Trophoblast cell (in vitro differentiated cells and primary cell): Measurements from ENCODE around the gene NDEL1.

Experiments
- DNase-seq, 2 donors: peaks; one replicate each; pipeline ENCODE4 v3.0.0-alpha.2; 2016
- H2AFZ ChIP-seq: 2 replicates; pipeline ENCODE4 v1.6.1; 2013; ENCODE audit warnings: low read length, moderate library complexity, mild to moderate bottlenecking; ENCODE audit not compliant: insufficient read depth, poor library complexity
- H2AK5ac ChIP-seq: 2 replicates; pipeline ENCODE4 v1.6.1; 2013; ENCODE audit warnings: mild to moderate bottlenecking, low read length
- H2BK120ac ChIP-seq: 2 replicates; pipeline ENCODE4 v1.6.1; 2013; ENCODE audit warnings: low read length, mild to moderate bottlenecking, moderate library complexity; ENCODE audit not compliant: insufficient read depth, poor library complexity
- H2BK12ac ChIP-seq: 2 replicates; pipeline ENCODE4 v1.6.1; 2013; ENCODE audit warnings: mild to moderate bottlenecking, low read length, moderate library complexity
- H2BK5ac ChIP-seq: 2 replicates; pipeline ENCODE4 v1.6.1; 2013; ENCODE audit warnings: low read length, low read depth, moderate library complexity, mild to moderate bottlenecking; ENCODE audit not compliant: poor library complexity
- H3K14ac ChIP-seq: 2 replicates; pipeline ENCODE4 v1.6.1; 2013; ENCODE audit warnings: mild to moderate bottlenecking, low read length
- H3K18ac ChIP-seq: 2 replicates; pipeline ENCODE4 v1.6.1; 2013; ENCODE audit warnings: mild to moderate bottlenecking, low read length
- H3K23ac ChIP-seq: 2 replicates; pipeline ENCODE4 v1.6.1; 2013; ENCODE audit warnings: low read length
- H3K27ac ChIP-seq: 2 replicates; pipeline ENCODE4 v1.5.1; 2013; ENCODE audit warnings: low read depth, mild to moderate bottlenecking, inconsistent platforms, low read length, moderate library complexity
- H3K27me3 ChIP-seq: 2 replicates; pipeline ENCODE4 v1.6.1; 2013; ENCODE audit warnings: inconsistent platforms, mild to moderate bottlenecking, low read length, moderate library complexity; ENCODE audit not compliant: insufficient read depth
- H3K36me3 ChIP-seq, 2 experiments: 1 replicate in 1 of 2; 2 replicates in 1 of 2; pipeline ENCODE4 v1.6.1; 2013; ENCODE audit warnings: low read length in 2 of 2, mild to moderate bottlenecking in 2 of 2, moderate library complexity in 1 of 2; ENCODE audit not compliant: insufficient read depth in 2 of 2, control insufficient read depth in 1 of 2
- H3K4ac ChIP-seq: 2 replicates; pipeline ENCODE4 v1.6.1; 2013; ENCODE audit warnings: low read depth, mild to moderate bottlenecking, low read length, moderate library complexity
- H3K4me1 ChIP-seq, 2 experiments: 1 replicate in 1 of 2; 2 replicates in 1 of 2; pipeline ENCODE4 v1.6.1; 2013; ENCODE audit warnings: low read length in 2 of 2, mild to moderate bottlenecking in 2 of 2, moderate library complexity in 1 of 2; ENCODE audit not compliant: insufficient read depth in 2 of 2, control insufficient read depth in 1 of 2
- H3K4me2 ChIP-seq: 2 replicates; pipeline ENCODE4 v1.6.1; 2013; ENCODE audit warnings: inconsistent platforms, mild to moderate bottlenecking, low read length, moderate library complexity
- H3K4me3 ChIP-seq: 2 replicates; pipeline ENCODE4 v1.5.1; 2013; ENCODE audit warnings: mild to moderate bottlenecking, low read depth, low read length, inconsistent platforms
- H3K79me1 ChIP-seq: one replicate; pipeline ENCODE4 v1.6.1; 2013; ENCODE audit warnings: low read length
- H3K79me2 ChIP-seq: 2 replicates; pipeline ENCODE4 v1.6.1; 2013; ENCODE audit warnings: low read length, mild to moderate bottlenecking; ENCODE audit not compliant: control insufficient read depth, insufficient read depth, poor library complexity
- H3K9ac ChIP-seq: 2 replicates; pipeline ENCODE4 v1.6.1; 2013; ENCODE audit warnings: mild to moderate bottlenecking, low read length
- H3K9me3 ChIP-seq: 2 replicates; pipeline ENCODE4 v1.6.1; 2013; ENCODE audit warnings: low read depth, mild to moderate bottlenecking, control low read depth, inconsistent platforms, low read length; ENCODE audit not compliant: insufficient read depth
- H4K12ac ChIP-seq: 2 replicates; pipeline ENCODE4 v1.6.1; 2013; ENCODE audit warnings: low read depth, mild to moderate bottlenecking, low read length, moderate library complexity
- H4K8ac ChIP-seq: 2 replicates; pipeline ENCODE4 v1.6.1; 2013; ENCODE audit warnings: low read depth, mild to moderate bottlenecking, low read length, moderate library complexity
- H4K91ac ChIP-seq: one replicate; pipeline ENCODE4 v1.6.1; 2013; ENCODE audit warnings: low read depth, mild to moderate bottlenecking, low read length, moderate library complexity
- WGBS: extraction: QIAGEN DNeasy Blood & Tissue Kit; methylation state at CpG from one replicate; pipeline ENCODE4 v1.1.7; 2013; ENCODE audit warnings: missing lambda C conversion rate; ENCODE audit not compliant: insufficient read length, insufficient coverage; ENCODE audit errors: extremely low coverage; 5-methylcytosine and 5-hydroxymethylcytosine counted together

The NDEL1 gene

DNA sequence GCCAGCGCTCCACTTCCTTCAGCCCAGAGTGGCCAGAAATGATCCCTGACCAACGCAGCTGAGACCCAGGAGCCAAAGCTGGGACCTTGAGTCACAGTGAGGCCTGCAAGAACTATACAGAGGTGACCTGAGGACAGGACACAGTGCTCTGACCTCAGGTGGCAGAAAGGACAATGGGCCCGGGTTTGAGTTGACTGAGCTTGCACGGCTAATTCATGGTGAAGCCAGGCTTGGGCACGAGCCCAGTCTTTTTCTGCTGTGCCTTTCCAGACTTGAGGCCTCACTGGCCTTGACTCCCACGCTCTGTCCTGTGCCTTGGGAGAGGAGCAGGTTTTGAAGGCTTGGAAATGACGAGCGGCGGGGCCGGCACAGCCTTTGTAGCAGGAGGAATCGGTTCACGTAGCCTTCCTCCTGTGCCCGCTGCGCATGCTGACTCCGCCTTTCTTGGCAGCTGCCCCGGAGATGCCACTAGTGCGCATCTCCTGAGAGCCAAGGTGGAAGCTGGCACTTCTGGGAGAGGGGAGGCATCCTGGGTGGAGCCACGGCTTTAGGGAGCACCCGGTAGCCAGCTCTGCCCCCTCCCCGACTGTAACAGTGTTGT is 34.9 kb downstream of the NDEL1 start:
- Histone ChIP-seq H2AFZ (no peak overlapping the region), H2BK5ac (no peak overlapping the region), H3K9ac (no peak overlapping the region), H3K14ac (no peak overlapping the region), H2BK12ac (no peak overlapping the region), H3K23ac (no peak overlapping the region), H3K4me3 (no peak overlapping the region), H3K4me2 (no peak overlapping the region), H3K79me1 (no peaks in the 10 kb centered on the region), H3K4ac (no peak overlapping the region), H3K9me3 (no peaks in the 10 kb centered on the region), H3K18ac (no peak overlapping the region), H3K36me3 (peaks cover 55 to 67% of the 10 kb centered on the region in 2 experiments), H2AK5ac (no peak overlapping the region), H3K27me3 (no peaks in the 10 kb centered on the region), H3K79me2 (no peaks in the 10 kb centered on the region), H4K8ac (no peak overlapping the region), H4K12ac (no peak overlapping the region), H2BK120ac (no peak overlapping the region), H4K91ac (no peak overlapping the region), H3K27ac (no peak overlapping the region), H3K4me1 (no peaks in the 10 kb centered on the region)
- WGBS, result no CpG with 5 or more reads among the region's 20 CpGs
- DNase-seq, result no peak

DNA sequence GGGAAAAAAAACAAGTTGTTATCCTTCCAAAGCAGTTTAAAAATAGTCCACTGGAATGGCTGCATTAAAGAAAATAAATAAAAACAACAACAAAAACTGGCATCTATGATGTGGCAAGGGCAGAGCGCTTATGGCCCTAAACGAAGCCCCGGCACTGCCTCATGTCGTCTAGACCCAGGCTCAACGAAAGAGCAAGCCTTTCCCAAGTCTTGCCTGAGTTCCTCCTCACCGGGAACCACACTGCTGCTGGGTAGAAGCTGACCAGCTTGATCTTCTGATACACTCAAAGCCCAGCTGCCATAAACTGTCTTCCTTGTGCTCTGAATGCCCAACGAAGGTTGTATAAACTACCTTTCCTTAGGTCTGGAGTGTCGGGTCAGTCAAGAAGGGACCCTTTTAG is 37.0 kb downstream of the NDEL1 start:
- no peaks in the 10 kb centered on the region for H3K79me2 ChIP-seq
- no peak overlapping the region for H2BK12ac ChIP-seq
- H2BK120ac ChIP-seq, result no peak overlapping the region
- no peak overlapping the region for H2AK5ac ChIP-seq
- no peaks in the 10 kb centered on the region for H3K27me3 ChIP-seq
- H3K4me3 ChIP-seq, result no peak overlapping the region
- no peaks in the 10 kb centered on the region for H3K4me1 ChIP-seq
- no peak overlapping the region for H3K14ac ChIP-seq
- no peak overlapping the region for H3K18ac ChIP-seq
- no peak overlapping the region for H2AFZ ChIP-seq
- no peak overlapping the region for H3K9ac ChIP-seq
- H4K12ac ChIP-seq, result no peak overlapping the region
- no peak for DNase-seq
- no peaks in the 10 kb centered on the region for H3K9me3 ChIP-seq
- no peak overlapping the region for H2BK5ac ChIP-seq
- no peak overlapping the region for H3K4me2 ChIP-seq
- no CpG with 5 or more reads among the region's 8 CpGs for WGBS
- H3K23ac ChIP-seq, result no peak overlapping the region
- no peak overlapping the region for H3K4ac ChIP-seq
- no peak overlapping the region for H4K8ac ChIP-seq
- peaks cover 61 to 73% of the 10 kb centered on the region in 2 experiments for H3K36me3 ChIP-seq
- no peak overlapping the region for H4K91ac ChIP-seq
- H3K79me1 ChIP-seq, result no peaks in the 10 kb centered on the region
- no peak overlapping the region for H3K27ac ChIP-seq

DNA sequence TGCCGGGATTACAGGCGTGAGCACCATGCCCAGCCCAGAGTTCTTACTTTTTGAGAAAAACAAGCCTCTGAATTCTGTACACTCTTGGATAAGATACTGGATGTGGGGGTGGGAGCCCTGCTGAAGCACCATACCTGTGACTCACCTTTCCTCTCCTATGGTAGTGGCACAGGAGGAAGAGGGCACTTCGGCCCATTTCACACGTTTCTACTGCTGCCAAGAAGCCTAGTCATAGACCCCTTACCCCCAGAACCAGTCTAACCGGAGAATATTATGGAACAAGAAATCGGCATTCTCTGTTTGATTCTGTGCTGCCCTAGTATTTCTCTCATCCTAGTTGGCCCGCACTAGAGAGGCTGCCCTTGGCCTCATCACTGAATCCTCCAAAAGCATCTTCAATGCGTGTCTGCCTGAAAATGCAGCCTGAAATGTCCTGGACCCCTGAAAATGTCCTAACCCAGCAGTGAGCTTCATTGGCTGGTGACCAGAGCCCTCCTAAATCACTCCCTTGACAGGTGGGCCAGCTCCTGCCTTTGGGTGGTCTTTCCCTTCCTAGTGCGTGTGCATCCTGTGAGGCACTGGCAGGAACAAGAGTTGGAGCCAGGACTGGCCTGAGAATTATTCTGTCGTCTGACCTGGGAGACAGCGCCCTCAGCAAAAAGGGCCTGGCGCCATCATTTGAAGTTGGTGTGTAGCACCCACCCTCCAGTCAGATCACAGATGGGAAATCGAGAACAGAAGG is 37.9 kb downstream of the NDEL1 start:
- Histone ChIP-seq H2BK120ac (no peak overlapping the region), H3K9ac (no peak overlapping the region), H3K4me2 (no peak overlapping the region), H4K8ac (no peak overlapping the region), H3K27me3 (no peaks in the 10 kb centered on the region), H3K4me3 (no peak overlapping the region), H2BK12ac (no peak overlapping the region), H4K91ac (no peak overlapping the region), H3K79me1 (no peaks in the 10 kb centered on the region), H3K4me1 (no peaks in the 10 kb centered on the region), H3K36me3 (peaks cover 64 to 76% of the 10 kb centered on the region in 2 experiments), H2AK5ac (no peak overlapping the region), H4K12ac (no peak overlapping the region), H3K79me2 (no peaks in the 10 kb centered on the region), H3K23ac (no peak overlapping the region), H2BK5ac (no peak overlapping the region), H3K27ac (no peak overlapping the region), H3K14ac (no peak overlapping the region), H3K4ac (no peak overlapping the region), H3K9me3 (no peaks in the 10 kb centered on the region), H2AFZ (no peak overlapping the region), H3K18ac (no peak overlapping the region)
- peak; percentile 44 to 60 for DNase-seq
- WGBS, result no CpG with 5 or more reads among the region's 13 CpGs

DNA sequence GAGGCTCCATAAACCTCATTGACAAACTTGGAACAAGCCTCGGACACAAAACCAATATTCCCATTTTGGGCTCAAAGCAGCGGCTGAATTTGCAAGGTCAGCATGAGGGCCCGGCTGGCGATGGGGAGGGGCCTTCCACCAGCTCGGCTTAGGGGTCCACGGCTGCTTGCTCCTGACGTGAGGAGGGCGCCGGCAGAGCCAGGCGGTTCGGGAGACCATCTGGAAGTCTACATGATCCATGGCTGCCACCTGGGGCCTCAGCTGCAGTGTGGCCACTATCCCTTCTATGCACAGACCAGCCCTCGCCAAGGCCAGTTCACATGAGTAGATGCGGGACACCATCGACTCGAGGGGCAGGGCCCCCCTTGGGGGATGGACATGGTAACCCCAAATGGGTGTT is 39.1 kb downstream of the NDEL1 start:
- Histone ChIP-seq H4K8ac (no peak overlapping the region), H3K79me2 (no peaks in the 10 kb centered on the region), H3K18ac (no peak overlapping the region), H3K9ac (no peak overlapping the region), H2BK12ac (no peak overlapping the region), H2AK5ac (no peak overlapping the region), H3K14ac (no peak overlapping the region), H4K12ac (no peak overlapping the region), H3K23ac (no peak overlapping the region), H2BK120ac (no peak overlapping the region), H3K27me3 (no peaks in the 10 kb centered on the region), H2AFZ (no peak overlapping the region), H3K4ac (no peak overlapping the region), H3K4me3 (no peak overlapping the region), H3K9me3 (no peaks in the 10 kb centered on the region), H3K4me2 (no peak overlapping the region), H3K27ac (no peak overlapping the region), H4K91ac (no peak overlapping the region), H3K4me1 (no peaks in the 10 kb centered on the region), H2BK5ac (no peak overlapping the region), H3K36me3 (peaks cover 73 to 85% of the 10 kb centered on the region in 2 experiments), H3K79me1 (no peaks in the 10 kb centered on the region)
- WGBS, result no CpG with 5 or more reads among the region's 15 CpGs
- no peak for DNase-seq
